Daoy (cell line): Measurements from ENCODE around the gene GPR84. TPM values are rescaled to one million over a fixed set of nuclear protein-coding genes. Genes with fewer than 3 reads are reported as not detected.

Source experiments
- DNase-seq: peaks from one replicate; pipeline ENCODE4 v3.0.0-alpha.2; 2015; ENCODE audit warnings: low read depth
- total RNA-seq: library from RNA; depleted of rRNA; stranded (reverse); fragments of >200 nt; shearing (Covaris generic); gene quantifications from 2 replicates; pipeline ENCODE4 v1.2.3, GENCODE V29; 2014; rRNA removed

GPR84 gene
- total RNA-seq = not detected in 2 replicates

DNA sequence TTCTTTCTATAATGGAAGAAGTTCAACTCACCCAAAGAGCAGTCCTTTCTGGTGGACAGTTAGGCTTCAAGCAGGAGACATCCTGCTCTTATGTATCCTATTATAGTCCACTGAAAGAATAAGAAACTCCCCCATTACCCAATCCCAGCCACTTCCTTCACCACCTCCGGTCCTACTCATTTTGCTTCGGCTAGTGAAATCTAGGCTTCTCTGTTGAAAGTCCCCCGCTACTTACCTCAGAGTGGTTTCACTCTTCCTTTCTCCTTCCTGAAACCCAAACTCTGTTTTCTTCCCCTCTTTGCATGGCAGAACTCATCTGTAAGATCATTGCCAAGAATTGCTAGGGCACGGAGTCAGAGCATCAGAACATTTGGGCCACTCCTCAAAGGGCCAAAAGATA, at the start of gene GPR84:
GPR84 (minus strand) TSS at position 74 of the 400 bp plus-strand sequence. CDS start 635 bp downstream, outside the sequence.
- no peak for DNase-seq

DNA sequence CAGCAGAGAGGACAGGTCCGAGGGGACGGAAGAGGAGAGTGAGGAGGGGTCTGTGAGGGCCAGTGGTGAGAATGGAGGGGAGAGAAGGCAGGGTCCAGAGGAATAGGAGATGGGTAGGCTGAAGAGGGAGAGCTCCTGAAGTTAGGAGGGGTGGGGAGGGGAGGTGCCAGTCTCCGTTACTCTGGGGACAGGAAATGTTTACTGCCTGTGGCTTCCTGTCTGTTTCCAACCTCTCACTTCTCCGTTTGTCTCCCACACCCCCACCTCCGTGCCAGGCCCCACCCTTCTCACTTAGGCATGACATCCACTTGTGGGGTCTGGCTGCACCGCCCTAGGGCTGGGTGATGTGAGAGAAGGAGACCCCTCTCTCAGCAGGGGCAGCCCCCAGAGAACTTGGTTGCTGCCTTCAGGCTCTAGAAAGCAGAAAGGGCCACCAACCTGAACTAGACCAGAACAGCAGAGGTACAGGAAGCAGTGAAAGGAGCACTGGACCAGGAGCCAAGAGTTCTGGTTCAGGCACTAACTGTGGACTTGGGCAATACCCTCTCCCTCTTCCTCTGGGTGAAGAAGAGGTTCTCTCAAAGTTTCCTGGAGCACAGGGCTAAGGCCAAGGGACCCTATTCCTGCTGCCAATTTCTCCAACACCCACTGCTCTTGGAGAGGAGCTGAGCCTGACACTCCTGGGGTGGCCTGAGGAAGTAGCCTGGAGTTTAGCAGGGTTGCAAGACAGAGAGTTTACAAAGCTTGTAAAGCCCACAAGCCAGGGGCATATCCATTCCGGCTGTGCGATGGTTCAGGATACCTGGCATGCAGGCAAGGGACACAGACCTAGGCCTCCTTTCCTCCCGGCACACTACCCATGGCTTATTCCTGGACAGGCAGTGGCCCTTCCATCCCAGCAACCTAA, 49.3 kb upstream of the GPR84 start:
- DNase-seq = peak; percentile 81

GRCh38 chr12:54412786-54413185, 48.5 kb upstream of the GPR84 start:
- DNase-seq = no peak

- DNase-seq = no peak
These were observed 48.1 kb upstream of the GPR84 start for GRCh38 chr12:54412348-54412747.

DNA sequence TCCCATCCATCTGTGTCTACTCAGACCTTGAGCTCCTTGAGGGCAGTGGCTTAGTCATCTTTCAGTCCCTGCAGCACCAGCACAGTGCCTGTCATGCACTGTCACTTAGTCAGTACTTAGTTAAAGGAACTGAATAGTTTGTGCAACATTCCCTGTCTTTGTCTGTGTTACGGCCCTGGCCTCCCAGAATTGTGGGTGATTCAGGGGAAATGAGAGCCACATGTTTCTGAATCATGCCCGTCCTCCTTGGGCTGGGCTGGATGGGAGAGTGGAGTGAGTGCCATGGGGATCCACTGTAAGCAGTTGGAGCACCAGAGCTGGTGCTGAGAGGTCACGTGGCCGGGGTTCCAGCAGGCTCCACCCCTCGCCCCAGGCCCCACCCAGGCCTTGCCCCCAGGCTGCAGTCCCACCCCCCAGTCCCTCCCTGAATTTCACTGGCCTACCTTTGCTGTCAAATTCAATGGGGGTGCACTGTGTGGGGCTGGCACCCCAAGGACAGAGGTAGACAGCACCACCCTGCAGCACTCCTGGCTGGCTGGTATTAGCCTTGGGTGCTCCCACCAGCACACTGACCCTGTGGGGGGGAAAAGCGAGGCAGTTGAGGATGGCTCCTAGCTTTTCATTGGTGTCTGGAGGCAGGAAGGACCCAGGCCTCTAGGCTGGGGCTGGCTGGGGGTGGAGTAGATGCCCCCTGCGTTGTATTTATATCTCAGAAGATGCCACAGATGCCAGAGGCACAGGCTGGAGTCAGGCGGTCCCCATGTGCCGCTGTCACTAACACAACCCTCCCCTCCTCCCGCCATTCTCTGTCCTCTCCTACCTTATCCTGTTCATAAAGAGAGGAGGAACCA, 47.3 kb upstream of the GPR84 start:
- DNase-seq = peak; percentile 94

- no peak for DNase-seq
These were observed 45.0 kb upstream of the GPR84 start for GRCh38 chr12:54409267-54409666.

GRCh38 chr12:54407183-54407905, 43.1 kb upstream of the GPR84 start:
- no peak for DNase-seq

- DNase-seq = no peak
These were observed 41.3 kb upstream of the GPR84 start for GRCh38 chr12:54405573-54405972.

GRCh38 chr12:54405106-54405505, 40.8 kb upstream of the GPR84 start:
- no peak for DNase-seq

DNA sequence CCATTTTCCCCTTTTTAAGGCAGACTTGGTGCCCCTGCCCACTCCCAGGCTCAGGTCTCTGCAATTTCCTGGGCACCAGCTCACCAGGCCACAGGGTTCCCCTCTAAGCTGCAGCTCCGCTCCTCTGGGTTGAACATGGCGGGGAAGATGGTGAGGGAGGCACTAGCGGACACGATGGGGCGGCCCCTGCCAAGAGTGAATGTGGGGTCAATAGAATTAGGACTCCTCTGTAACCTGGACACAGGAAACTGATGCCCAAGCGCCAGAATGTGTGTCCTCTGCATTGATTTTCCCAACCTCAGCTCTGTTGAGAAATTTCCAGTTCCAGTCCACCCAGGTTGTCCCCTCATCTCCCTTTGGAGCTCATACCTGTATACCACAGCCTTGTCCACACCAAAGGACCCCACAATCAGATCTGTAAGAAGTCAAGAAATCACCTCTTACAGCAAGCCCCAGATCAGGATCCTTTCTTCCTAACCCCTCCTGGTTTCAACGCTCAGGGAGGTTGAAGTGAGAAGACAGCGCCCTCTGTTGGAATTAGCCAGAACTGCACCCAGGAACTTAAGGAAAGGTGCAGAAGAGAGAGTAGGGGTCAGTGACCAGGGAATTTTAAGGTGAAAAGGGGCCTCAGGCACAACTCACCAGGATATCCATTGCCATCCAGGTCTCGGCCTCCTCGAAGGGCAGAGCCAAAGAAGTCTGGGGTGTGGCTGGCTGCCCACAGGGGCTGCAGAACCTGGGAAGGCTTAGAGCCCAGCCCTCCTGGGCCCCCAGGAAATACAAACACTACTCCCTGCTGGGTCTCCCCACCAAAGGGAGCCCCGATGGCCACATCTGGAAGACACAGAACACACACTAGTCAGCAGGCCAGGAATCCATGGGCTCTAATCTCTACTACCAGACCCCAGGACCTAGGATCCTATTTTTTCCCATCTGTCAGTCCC, 40.0 kb upstream of the GPR84 start:
- peak; percentile 48 for DNase-seq

GRCh38 chr12:54401119-54401518, 36.8 kb upstream of the GPR84 start:
- DNase-seq = no peak

- peak; percentile 85 for DNase-seq
These were observed 34.9 kb upstream of the GPR84 start for GRCh38 chr12:54398995-54399793.

DNA sequence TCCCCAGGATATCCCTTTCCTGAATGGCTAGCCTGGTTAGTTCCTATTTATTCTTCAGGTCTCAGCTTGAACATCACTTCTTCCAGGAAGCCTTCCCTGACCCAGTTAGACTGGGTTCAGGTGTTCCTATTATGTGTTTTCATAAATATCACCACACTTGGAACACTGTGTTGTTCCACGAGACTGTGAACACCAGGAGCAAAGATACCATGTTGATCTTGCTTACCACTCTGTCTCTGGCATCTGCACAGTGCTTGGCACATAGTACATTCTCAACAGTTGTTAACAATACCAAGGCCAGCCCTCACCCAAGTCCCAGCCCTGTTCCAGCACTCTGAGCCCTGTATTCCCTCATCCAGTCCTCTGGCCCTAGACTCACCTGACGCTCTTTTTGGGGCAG, 33.9 kb upstream of the GPR84 start:
- DNase-seq = no peak

- no peak for DNase-seq
These were observed 32.9 kb upstream of the GPR84 start for GRCh38 chr12:54397157-54397556.

DNA sequence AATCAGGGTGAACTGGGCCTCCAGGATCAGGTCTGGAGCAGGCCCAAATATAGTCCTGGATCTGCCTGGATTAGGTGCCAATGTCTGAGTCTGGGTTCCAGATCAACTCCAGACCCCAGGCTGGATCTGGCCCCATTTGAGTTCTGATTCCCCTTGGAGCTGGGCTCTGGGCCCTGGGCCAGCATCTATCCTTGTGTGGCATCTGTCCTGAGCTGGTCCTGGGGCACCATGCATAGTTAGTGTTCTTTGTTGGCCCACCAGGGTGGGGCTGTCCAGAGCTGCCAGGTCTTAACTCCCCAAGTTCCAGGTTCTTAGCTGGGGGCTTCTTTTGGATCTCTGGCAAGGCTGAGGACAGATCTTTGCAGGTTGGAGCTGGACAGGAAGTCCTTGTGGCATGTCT, 31.3 kb upstream of the GPR84 start:
- DNase-seq = no peak

DNA sequence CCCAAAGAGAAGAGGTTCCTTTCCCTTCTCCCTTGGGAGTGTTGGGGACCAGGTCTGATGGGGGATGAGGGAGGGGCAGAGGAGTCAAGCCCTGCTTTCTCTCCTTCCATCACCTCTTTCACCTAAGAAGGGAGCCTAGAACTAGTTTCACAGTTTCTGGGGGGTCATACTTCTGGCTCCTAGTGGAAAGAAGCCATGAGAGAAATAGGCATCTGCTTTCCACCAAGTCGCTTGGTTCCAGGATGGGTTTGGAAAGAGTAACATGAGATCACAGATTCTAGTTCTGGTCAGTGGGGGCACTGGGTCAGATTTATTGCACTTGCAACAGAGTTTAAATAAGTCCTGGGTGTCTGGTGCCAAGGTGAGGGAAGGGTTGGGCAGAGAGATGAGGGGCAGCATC, 30.7 kb upstream of the GPR84 start:
- DNase-seq = no peak

DNA sequence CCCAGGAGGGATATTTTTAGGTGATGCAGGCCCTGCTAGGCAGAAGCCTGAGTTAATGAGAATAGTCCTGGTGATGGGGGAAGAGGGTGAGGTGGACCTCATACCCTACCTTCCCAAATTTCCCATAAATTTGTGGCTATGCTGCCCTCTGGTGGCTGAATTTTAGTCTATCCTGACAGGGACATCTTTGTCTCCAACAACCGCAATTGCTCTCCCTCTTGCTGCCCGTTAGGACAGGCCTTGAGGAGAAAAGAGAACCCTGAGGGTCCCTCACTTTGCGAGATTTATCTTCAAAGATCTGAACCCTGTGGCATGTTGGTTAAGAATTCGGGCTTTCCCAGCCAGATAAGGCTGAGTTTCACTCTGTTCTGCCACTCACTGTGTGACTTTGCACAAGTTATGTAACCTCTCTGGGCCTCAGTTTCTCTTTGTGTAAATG, 30.0 kb upstream of the GPR84 start:
- peak; percentile 41 for DNase-seq

DNA sequence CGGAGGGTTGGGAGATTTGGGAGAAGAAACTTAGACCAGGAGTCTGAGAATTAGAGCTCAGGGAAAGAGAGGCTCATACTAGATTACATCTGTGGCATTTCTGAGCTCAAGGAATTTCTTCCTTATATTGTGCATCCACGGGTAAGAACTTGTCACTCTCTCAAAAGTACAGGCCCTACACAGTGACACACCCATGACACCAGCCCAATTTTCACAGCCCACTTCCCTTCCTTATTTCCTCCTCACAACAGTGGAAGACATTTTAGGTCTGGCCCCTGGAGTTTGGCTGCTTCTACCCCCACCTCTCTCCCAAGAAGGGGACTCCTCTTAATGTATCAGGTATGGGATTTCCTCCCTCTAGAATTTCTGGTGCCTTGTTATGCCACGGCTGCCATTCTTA, 29.5 kb upstream of the GPR84 start:
- no peak for DNase-seq

- DNase-seq = no peak
These were observed 28.9 kb upstream of the GPR84 start for GRCh38 chr12:54393207-54393609.
